ENCODE measurements around the gene LINC00237. TPM values are rescaled to one million over a fixed set of nuclear protein-coding genes. Genes with fewer than 3 reads are reported as not detected.
A peak's percentile ranks its signal among the peaks of the same experiment; 100 is the strongest.

Gene LINC00237
- total and polyA plus RNA-seq, 2 of the 8 experiments (the other 6 are each of a cell fraction or from before 2014, with no cell fraction given) = 0.28 to 1.4 TPM

GRCh38 chr20:21048841-21049273 is 57.3 kb downstream of the LINC00237 start (continued):
- no peak for TF ChIP-seq ATF2 (IDR thresholded peaks at IDR 0.05; ENCODE audit: low read length)
- peak; percentile 69; the same call in 1 of the 2 replicates for TF ChIP-seq YY1 (IDR thresholded peaks at IDR 0.05; ENCODE audit: low read depth, low read length)
- TF ChIP-seq KDM5A (IDR thresholded peaks at IDR 0.05; ENCODE audit: low read length) = no peak
- TF ChIP-seq RAD21 (IDR thresholded peaks at IDR 0.05 in 1 of 2, conservative IDR thresholded peaks at IDR 0.05 in 1 of 2; ENCODE audit: low read depth in 2 of 2, low read length in 2 of 2) = peak; percentile 83 to 86
